Rectal smooth muscle tissue (tissue), 1 donor: ENCODE data around the gene EED.
"Not testable (repeated sequence)": the region's sequence is repeated elsewhere in the genome, so short reads cannot be mapped to it uniquely, and the experiment has no call there.

ENCODE experiments used
- H3K27ac ChIP-seq: one replicate; pipeline ENCODE4 v1.7.0; 2013; ENCODE audit warnings: low read depth, low read length, inconsistent platforms
- H3K27me3 ChIP-seq: one replicate; pipeline ENCODE4 v1.7.0; 2013; ENCODE audit warnings: low read length; ENCODE audit not compliant: control insufficient read depth, insufficient read depth
- H3K36me3 ChIP-seq: one replicate; pipeline ENCODE4 v1.7.0; 2013; ENCODE audit warnings: low read length; ENCODE audit not compliant: control insufficient read depth, insufficient read depth
- H3K4me1 ChIP-seq: one replicate; pipeline ENCODE4 v1.7.0; 2013; ENCODE audit warnings: low read length; ENCODE audit not compliant: control insufficient read depth, insufficient read depth
- H3K4me3 ChIP-seq: one replicate; pipeline ENCODE4 v1.7.0; 2013; ENCODE audit warnings: low read length
- H3K9ac ChIP-seq: one replicate; pipeline ENCODE4 v1.7.0; 2013; ENCODE audit warnings: low read length

Gene EED

DNA sequence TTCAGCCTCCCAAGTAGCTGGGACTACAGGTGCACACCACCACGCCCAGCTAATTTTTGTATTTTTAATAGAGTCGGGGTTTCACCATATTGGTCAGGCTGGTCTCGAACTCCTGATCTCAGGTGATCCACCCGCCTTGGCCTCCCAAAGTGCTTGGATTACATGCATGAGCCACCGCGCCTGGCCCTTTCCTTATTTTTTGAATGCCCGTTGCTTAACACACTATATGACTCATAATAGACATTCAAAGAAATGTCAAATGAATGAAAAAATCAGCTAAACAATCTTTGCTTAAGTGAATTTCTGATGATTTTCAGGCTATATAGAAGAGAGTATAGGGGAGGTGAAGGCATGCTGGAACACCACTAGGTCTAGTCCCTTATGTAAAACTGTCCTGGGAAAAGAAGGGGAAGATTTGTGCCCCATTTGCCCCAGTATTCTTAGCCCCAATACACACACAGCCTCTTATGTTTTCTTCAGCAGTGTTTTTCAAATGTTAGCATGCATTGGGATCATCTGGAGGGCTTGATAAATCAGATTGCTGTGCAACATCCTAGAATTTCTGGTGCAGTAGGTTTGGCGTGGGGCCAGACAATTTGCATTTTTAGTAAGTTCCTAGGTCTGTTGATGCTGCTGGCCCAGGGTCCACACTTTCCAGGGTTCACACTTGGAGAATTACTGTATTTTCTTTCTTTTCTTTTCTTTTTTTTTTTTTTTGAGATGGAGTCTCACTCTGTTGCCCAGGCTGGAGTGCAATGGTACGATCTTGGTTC, 45.1 kb downstream of the EED start:
- not testable (repeated sequence) for H3K36me3 ChIP-seq, H3K4me3 ChIP-seq

DNA sequence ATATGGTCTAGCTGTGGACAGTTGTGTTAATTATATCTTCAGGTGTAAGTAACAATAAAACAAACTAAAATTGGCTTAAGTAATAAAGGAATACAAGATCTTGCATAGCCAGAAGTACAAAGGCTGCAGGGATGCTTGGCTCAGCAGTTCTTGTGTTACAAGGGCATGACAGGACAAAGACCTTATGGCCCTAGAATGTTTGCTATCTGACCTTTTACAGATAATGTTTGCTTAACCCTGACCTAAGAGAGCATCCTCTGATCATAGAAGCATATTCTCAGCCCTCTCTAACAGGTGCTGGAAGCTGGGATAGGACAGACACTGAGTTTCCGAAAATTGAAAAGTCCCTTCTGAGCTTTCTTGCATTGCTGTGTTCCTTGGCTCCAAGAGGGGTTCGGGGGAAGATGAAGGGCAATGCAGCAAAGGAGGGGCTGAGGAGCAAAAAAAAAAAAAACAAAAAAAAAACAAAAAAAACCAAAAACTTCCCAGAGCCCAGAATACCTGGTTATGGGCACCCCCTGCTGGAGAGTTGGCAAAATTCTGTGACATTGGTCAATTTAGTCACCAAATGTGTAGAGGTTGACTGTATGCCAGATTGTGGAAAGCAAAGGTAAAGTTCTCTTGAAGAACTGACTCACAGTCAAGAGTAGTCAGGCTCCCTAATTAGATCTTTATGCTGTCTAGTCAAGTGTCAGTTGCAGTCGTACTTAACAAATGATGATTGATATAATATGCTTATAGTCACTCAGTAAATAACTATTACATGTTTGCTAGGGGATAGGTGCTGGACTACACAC, 47.1 kb downstream of the EED start:
- H3K4me1 ChIP-seq, result peaks cover 2% of the 10 kb centered on the region
- H3K36me3 ChIP-seq, result no peaks in the 10 kb centered on the region
- no peak overlapping the region for H3K9ac ChIP-seq
- H3K27ac ChIP-seq, result no peak overlapping the region
- no peak overlapping the region for H3K4me3 ChIP-seq
- H3K27me3 ChIP-seq, result no peaks in the 10 kb centered on the region

More for the DNA sequence above, 45.1 kb downstream of the EED start:
- not testable (repeated sequence) for H3K27me3 ChIP-seq, H3K9ac ChIP-seq, H3K27ac ChIP-seq, H3K4me1 ChIP-seq

DNA sequence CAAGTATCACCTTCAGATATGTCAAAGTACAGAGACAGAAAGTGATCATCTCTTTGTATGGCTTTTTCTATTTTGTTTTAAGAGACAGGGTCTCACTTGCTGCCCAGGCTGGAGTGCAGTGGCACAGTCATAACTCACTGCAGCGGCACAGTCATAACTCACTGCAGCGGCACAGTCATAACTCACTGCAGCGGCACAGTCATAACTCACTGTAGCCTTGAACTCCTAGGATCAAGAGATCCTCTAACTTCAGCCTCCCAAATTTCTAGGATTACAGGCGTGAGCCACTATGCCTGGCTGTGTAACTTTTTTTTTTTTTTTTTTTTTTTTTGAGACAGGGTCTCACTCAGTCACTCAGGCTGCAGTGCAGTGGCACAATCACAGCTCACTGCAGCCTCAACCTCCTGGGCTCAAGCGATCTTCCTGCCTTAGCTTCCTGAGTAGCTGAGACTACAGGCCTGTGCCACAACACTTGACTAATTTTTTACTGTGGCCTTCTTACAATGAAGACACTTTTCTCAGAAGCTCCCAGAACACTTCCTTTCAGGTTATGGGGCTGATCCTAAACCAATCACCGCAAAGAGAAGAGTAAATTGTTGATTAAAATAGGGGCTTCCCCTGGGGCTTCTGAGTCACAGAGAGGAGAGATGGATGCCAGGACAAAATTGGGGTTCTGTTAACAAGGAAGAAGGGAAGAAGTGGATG, 48.5 kb downstream of the EED start:
- Histone ChIP-seq H3K27me3 (no peaks in the 10 kb centered on the region), H3K4me1 (peaks cover 2% of the 10 kb centered on the region), H3K9ac (no peak overlapping the region), H3K36me3 (no peaks in the 10 kb centered on the region), H3K27ac (no peak overlapping the region), H3K4me3 (no peak overlapping the region)

DNA sequence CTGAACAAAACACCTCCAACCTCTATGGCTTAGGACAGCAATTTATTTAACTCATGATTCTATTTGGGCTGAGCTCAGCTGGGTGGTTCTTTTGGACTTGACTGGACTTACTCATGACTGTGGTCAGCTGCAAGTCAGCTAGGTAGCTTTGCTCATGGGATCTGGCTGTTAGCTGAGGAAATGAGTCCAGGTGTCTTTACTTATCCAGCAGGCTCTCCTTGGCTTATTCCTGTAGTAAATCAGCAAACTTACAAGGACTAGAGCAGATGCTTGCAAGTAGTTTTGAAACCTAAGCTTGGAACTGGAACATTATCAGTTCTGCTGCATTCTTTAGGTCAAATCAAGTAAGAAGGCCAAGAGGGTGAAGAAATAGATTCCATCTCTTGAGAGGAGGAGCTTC, 49.5 kb downstream of the EED start:
- no peak overlapping the region for H3K4me3 ChIP-seq
- no peaks in the 10 kb centered on the region for H3K27me3 ChIP-seq
- H3K4me1 ChIP-seq, result no peaks in the 10 kb centered on the region
- H3K36me3 ChIP-seq, result no peaks in the 10 kb centered on the region
- H3K27ac ChIP-seq, result no peak overlapping the region
- no peak overlapping the region for H3K9ac ChIP-seq

DNA sequence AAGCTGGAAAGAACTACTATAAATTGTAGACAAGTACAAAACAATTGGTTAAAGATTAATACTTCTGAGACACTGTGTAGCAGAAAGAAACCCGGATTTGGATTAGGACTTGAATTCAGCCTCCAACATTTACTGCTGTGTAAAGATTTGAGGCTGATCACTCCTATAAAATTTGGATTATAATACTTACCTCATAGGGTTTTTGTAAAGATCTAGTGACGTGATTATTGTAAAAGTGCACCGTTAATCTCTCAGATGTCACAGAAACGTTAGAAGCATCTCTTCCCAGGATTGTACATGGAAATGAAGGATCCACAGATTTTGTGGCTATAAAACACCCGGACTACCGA, 57.2 kb downstream of the EED start:
- Histone ChIP-seq H3K27me3 (no peaks in the 10 kb centered on the region), H3K4me3 (peak overlapping the region; percentile 99), H3K36me3 (no peaks in the 10 kb centered on the region), H3K4me1 (peaks cover 11% of the 10 kb centered on the region), H3K9ac (no peak overlapping the region), H3K27ac (no peak overlapping the region)

DNA sequence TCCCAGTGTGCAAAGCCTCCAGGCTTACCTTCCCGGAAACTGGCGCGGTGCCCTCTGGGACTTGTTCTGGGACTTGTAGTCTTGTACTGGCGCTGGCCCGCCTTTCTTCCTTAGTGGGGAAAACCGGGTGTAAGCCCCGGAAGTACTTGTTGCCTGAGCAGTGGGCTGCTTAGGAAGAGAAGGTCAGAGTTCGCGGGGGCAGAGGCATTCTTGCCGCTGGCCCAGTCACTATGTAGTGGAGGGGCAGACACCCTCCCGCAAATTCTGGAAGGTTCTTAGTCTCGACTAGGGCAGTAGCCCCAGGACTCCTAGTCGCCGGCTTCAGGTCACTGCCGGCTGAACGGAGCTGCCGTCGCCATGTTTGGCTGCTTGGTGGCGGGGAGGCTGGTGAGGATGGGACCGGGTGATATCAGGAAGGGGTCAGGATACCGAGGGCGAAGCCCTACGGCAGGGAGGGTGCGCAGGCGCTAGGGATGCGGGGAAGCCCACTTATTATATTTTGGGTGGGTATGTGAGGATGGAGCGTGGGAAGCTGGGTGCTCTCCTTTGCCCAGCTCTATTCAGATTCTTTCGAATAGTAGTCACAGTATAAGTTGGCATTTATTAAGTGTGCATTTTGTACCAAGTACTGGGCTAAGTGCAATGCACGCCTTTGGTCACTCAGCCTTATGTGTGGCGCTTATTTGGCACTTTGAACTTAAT, 57.7 kb downstream of the EED start, which contains the start of gene HIKESHI:
TSS of gene HIKESHI (plus strand) at position 149 of the 702 bp plus-strand sequence. CDS start at position 358, 209 bp downstream.
- peak within 1 kb of the TSS; percentile 88 for H3K27ac ChIP-seq
- H3K36me3 ChIP-seq, result no peaks in the 10 kb centered on the region
- peak within 1 kb of the TSS; percentile 95 for H3K9ac ChIP-seq
- H3K4me1 ChIP-seq, result peaks cover 11% of the 10 kb centered on the region
- H3K4me3 ChIP-seq, result peak within 1 kb of the TSS; percentile 99
- no peaks in the 10 kb centered on the region for H3K27me3 ChIP-seq

DNA sequence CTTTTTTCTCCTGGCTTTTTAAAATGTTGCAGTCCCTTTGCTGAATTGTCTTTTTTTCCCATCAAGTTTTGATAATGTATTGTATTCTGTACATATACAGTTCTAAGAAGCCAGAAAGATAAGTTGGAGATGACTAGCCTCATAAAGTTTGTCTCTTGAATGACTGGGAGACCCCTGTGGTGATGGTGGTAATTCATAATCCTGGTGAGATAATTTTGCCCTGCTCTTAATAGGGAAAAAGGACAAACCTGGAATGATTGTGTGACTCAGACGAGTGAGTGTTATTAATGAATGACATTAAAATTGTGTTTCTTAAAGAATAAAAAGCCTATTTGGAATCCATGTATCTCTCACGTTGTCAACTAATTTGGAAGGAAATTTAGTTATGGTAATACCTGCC, 58.7 kb downstream of the EED start:
- Histone ChIP-seq H3K27ac (no peak overlapping the region), H3K4me1 (peaks cover 11% of the 10 kb centered on the region), H3K9ac (no peak overlapping the region), H3K36me3 (no peaks in the 10 kb centered on the region), H3K27me3 (no peaks in the 10 kb centered on the region), H3K4me3 (peak overlapping the region; percentile 99)

DNA sequence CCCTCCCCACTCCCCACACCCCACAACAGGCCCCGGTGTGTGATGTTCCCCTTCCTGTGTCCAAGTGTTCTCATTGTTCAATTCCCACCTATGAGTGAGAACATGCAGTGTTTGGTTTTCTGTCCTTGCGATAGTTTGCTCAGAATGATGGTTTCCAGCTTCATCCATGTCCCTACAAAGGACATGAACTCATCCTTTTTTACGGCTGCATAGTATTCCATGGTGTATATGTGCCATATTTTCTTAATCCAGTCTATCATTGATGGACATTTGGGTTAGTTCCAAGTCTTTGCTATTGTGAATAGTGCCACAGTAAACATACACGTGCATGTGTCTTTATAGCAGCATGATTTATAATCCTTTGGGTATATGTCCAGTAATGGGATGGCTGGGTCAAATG, 64.2 kb downstream of the EED start:
- H3K9ac ChIP-seq, H3K4me3 ChIP-seq, H3K27ac ChIP-seq, H3K36me3 ChIP-seq, H3K4me1 ChIP-seq, H3K27me3 ChIP-seq: not testable (repeated sequence)

DNA sequence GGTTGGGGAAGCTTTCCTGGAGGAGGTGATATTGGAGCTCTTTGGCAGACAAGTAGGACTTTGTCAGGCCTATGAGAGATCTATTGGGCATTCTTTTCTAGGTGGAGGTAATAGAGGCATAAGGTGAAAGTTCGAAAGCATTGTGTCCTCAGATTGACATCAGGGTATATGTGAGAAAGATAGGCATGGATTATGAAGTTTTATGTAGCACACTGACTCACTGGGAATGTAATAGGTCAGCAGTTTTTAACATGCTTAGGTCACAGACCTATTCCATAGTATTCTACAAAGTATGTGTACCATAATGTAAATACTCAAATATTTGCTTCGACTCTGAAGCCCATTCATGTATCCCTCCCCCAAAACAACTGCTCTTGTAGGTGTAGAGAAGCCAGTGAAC, 69.2 kb downstream of the EED start:
- Histone ChIP-seq H3K27me3 (no peaks in the 10 kb centered on the region), H3K4me3 (no peak overlapping the region), H3K9ac (no peak overlapping the region)

DNA sequence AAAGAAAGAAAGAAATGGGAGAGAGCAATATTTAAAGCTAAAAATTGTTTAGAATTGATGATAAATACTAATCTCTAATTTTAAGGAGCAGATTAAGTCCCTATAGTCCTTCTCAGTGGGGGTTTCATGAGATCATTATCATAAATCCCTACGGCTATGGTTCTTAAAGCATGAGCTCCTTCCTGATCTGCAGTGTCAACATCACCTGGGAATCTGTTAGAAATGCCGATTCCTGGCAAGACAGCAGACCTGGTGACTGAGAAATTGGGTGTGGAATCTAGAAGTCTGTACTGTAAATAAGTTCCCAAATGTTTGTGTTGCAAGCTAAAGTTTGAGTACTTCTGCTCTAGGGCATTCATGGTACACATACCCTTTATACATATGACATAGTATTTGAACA, 70.1 kb downstream of the EED start:
- Histone ChIP-seq H3K27me3 (no peaks in the 10 kb centered on the region), H3K36me3 (no peaks in the 10 kb centered on the region), H3K9ac (no peak overlapping the region), H3K4me1 (no peaks in the 10 kb centered on the region), H3K4me3 (no peak overlapping the region), H3K27ac (no peak overlapping the region)

More for the DNA sequence above, 69.2 kb downstream of the EED start:
- Histone ChIP-seq H3K27ac (no peak overlapping the region), H3K4me1 (no peaks in the 10 kb centered on the region), H3K36me3 (no peaks in the 10 kb centered on the region)
